Bronchial epithelial cell (primary cell): ENCODE results near the gene BBS7. TPM values are rescaled to one million over a fixed set of nuclear protein-coding genes. Genes with fewer than 3 reads are reported as not detected.

ENCODE experiments used
- DNase-seq: peaks from one replicate; pipeline ENCODE4 v3.0.0-alpha.2; 2010; ENCODE audit warnings: low read depth
- FAIRE-seq: peaks from 2 replicates; lab custom pipeline; 2011; peaks lifted over from hg19 to GRCh38; lab: Jason Lieb, UNC
- H3K27me3 ChIP-seq: 2 replicates; pipeline ENCODE4 v1.5.1; 2011; ENCODE audit warnings: low read length; ENCODE audit not compliant: control insufficient read depth, insufficient read depth
- H3K36me3 ChIP-seq: 2 replicates; pipeline ENCODE4 v1.5.1; 2011; ENCODE audit warnings: low read length; ENCODE audit not compliant: control insufficient read depth, insufficient read depth
- H3K4me3 ChIP-seq: 2 replicates; pipeline ENCODE4 v1.5.1; 2011; ENCODE audit warnings: mild to moderate bottlenecking, low read depth, low read length, control low read depth
- CTCF ChIP-seq: IDR thresholded peaks from 2 replicates; pipeline ENCODE4 v1.5.1; 2011; ENCODE audit warnings: mild to moderate bottlenecking, moderate library complexity, low read length, control low read depth, inconsistent platforms; ENCODE audit not compliant: insufficient read depth, severe bottlenecking
- total RNA-seq: library from RNA; depleted of rRNA; stranded (reverse); fragments of >200 nt; gene quantifications from 2 replicates; pipeline ENCODE4 v1.2.1, GENCODE V29; 2014

The BBS7 gene
- total RNA-seq, 1 donor from 2014 or later = 13.4 TPM

GRCh38 chr4:121824171-121824527 lies 46.1 kb downstream of the BBS7 start:
- Histone ChIP-seq H3K36me3 (peaks cover 2% of the 10 kb centered on the region), H3K27me3 (no peaks in the 10 kb centered on the region), H3K4me3 (peak overlapping the region; percentile 66)
- no peak for TF ChIP-seq CTCF
- FAIRE-seq (no peak), DNase-seq (no peak)

DNA sequence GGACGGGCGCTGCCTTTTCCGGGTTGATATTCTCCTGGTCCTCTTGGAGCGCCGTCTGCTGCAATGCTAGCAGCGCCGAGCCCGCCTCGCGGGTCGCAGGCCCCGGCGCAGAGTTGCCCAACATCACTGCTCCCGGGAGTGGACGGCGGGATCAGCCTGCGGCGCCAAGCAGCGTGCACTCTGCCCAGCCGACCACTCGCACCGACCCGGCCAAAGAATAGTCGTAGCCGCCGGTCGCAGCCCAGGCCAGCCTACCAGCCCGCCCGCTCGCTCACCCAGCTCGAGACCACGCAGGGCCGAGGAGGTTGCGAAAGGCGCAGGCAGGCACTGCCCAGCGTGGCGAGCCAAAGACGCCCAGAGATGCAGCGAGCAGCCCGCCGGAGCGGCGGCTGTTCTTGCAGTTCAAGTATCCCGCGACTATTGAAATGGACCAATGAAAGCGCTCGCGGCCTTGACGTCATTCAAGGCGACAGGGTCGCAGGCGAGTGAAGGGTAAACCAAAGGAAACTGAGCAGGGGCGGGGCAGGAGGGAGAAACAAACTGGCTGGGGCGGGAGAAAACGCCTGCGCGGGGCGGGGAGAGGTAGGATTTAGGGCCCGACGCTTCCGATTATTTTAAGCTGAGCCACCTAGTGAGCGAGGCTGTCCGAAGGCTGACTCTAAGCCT lies 46.6 kb downstream of the BBS7 start, which contains the start of gene CCNA2:
Gene CCNA2 (minus strand): TSS at position 379 of the 666 bp plus-strand sequence. CDS start 255 bp downstream, at position 124.
- TF ChIP-seq CTCF = no peak
- H3K4me3 ChIP-seq = peak within 1 kb of the TSS; percentile 66
- H3K36me3 ChIP-seq = peaks cover 2% of the 10 kb centered on the region
- DNase-seq (peak; percentile 93), FAIRE-seq (no peak)
- no peaks in the 10 kb centered on the region for H3K27me3 ChIP-seq

DNA sequence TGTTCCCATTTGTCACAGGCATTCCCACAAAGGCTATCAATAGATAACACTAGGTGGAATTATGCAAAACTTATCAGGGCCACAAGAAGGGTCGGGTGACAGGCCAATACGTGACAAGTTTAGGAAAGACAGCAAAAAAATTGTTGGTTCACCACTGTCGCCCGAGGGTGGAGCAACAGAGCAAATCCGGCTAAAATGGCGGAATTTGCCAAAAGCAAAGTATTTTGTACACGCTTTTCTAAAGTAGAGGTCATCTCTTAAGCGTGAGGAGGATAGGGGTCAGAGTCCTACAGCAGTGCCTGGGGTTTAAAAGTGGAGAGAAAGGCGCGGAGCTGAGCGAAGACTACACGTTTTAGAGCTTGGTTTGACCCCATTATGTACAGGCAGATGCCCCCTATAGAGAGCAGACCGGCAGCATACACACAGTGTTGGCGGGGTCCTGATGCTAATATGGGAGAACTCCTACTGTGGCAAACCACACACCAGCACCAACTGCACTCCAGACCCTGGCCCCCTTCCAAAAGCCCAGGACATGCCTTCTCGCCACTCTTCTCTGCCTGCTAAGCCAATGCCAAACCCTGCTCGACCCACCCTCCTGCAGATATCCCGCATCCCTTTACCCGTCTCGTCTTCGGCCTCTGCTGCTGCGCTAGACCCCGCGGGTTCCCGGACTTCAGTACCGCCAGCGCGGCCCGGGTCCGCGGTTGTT lies 47.3 kb downstream of the BBS7 start:
- H3K36me3 ChIP-seq = peaks cover 2% of the 10 kb centered on the region
- peak; percentile 6 for DNase-seq
- TF ChIP-seq CTCF = no peak
- FAIRE-seq = no peak
- peak overlapping the region; percentile 66 for H3K4me3 ChIP-seq
- no peaks in the 10 kb centered on the region for H3K27me3 ChIP-seq

DNA sequence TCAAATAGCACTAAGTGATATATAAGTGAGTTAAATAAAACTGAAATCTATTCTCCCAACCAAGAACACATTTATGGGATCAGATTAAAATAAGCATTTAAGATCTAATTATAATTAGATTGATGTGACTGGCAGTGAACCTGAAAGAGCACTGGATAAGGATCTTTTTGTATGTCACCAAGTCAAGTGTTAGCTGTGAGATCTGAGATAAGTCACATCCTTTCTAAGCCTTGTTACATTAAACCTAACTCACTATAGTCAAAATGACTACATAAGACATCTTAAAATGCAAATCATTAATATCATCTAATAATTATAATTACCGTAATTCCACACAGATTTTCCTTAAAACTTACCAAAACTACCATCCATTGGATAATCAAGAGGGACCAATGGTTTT lies 48.2 kb downstream of the BBS7 start:
- no peak overlapping the region for H3K4me3 ChIP-seq
- TF ChIP-seq CTCF = no peak
- FAIRE-seq = no peak
- peaks cover 2% of the 10 kb centered on the region for H3K36me3 ChIP-seq
- no peak for DNase-seq
- H3K27me3 ChIP-seq = no peaks in the 10 kb centered on the region

DNA sequence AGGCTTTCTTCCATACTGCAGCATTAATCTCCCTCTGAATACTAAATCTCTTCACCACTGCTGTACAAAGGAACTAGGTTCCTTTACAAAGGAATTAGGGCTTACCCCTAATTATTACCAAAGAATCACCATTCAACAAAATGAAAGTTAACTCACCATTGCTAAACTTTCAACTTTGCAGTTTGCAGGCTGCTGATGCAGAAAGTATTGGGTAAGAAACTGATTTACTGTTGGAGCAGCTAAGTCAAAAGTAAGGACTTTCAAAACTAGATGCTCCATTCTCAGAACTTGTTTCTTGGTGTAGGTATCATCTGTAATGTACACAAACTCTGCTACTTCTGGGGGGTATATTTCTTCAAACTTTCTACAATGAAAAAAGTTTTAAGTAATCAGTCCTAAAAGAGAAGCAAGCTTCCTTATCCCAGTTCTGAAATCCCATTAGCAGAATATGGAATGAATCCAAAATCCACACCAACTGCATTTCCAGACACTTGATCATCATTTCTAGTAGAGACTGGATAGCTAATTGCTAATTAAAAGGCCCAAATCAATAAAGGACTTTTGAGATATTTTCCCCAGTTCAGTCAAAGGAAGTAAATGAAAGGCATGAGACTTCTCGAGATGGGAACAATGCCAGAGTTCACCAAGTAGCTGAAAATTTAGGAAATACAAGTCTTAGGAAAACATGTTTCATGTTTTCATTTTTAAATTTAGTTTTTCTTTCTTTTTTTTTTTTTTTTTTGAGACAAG lies 50.9 kb downstream of the BBS7 start:
- H3K4me3 ChIP-seq = no peak overlapping the region
- DNase-seq (no peak), FAIRE-seq (no peak)
- TF ChIP-seq CTCF = no peak
- peaks cover 2% of the 10 kb centered on the region for H3K36me3 ChIP-seq
- H3K27me3 ChIP-seq = no peaks in the 10 kb centered on the region
